ENCODE results near the gene NSD2. TPM values are rescaled to one million over a fixed set of nuclear protein-coding genes. Genes with fewer than 3 reads are reported as not detected.

NSD2 gene
- total RNA-seq, 1 donor from 2014 or later, result 42.7 TPM

GRCh38 chr4:1971456-1972200 is 100.4 kb downstream of the NSD2 start:
- no peak for ATAC-seq

DNA sequence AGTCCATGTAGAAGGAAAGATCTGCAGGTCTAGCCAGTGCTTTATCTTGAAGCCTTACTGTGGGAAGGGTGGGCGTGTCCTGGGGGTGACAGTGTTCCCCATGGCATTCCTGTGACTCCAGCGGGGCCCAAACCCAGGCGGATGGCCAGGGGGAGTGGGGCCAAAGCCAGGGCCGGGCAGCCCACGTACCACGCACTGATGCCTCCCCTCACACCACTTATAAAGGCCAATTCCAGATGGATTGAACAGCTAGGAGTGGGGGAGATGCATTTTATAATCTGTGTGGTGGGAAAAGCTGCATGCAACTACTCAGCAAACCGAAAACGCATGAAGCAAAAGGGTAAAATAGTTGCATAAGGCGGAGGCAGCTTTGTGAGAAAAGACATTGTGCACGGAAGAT is 101.2 kb downstream of the NSD2 start:
- no peak for ATAC-seq

DNA sequence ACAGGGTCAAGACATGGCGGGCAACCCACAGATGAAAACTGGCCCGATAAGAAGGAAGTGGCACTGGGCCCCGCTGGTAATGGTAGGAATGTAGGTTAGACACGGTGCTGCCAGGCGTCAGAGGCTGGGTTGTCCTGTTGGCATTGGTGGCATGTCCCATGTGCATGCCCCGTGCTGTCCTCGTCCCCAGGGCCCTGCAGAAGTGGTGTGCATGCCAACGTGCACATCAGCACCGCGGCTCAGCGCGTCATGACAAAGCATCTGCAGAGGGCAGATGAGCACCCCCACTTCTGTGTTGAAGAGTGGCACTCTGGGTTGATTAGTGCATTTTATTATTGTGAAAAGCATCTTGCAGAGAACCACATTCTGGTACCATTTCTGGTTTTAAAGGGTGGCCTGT is 102.0 kb downstream of the NSD2 start:
- ATAC-seq, result peak; percentile 12

DNA sequence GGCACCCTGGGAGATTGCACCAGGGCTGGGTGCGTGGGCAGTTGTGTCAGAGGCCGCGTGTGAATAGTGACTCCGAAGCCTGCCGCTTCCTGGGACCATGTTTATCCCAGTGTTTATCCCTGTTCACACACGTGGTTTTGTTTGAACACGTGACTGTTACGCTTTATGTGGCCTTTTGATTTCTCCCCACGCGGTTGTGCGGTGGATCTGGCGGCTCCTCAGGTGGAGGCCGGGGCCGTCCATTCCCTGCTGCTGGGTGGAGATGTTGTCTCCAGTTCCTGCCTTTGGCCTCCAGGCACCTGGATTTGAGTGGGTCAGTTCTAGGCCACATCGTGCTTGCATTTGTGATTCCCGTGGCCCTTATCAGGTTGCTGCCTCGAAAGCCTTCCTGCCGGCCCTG is 102.5 kb downstream of the NSD2 start:
- ATAC-seq, result no peak

DNA sequence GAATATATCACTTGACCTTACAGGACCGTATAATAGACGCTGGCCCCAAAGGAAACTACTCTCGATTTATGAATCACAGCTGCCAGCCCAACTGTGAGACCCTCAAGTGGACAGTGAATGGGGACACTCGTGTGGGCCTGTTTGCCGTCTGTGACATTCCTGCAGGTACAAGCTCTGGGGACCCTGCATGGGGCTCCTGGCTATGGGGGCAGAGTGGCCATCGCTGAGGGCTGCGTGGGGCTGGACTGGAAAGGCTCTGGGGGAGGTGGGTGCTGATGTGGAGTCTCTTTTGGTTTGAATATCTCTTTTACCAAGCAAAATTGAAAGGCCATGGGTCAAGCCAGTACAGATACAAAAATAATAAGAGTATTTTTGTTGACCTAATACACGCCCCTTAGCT is 103.6 kb downstream of the NSD2 start:
- no peak for ATAC-seq

- ATAC-seq, result peak; percentile 17
These were observed 104.2 kb downstream of the NSD2 start for GRCh38 chr4:1975391-1975801.

DNA sequence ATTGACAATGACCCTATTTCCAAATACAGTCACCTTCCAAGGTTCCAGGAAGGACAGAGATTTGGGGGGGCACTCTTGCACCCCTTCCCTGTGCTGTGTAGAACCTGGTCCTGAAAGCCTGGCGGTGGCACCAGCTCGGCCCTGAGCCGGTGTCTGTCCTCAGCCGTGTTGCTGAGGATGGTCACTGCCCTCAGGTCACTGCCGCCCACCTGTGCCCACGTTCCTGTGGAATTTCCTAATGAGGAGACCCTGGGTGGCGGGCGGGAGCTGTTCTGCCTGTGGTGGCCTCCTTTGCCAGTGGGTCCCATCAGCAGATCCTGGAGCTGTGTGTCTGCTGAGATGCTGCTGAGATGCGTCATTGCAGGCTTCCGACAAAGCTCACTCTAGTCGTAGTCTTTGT is 104.7 kb downstream of the NSD2 start:
- no peak for ATAC-seq

- no peak for ATAC-seq
These were observed 105.5 kb downstream of the NSD2 start for GRCh38 chr4:1976416-1977352.

DNA sequence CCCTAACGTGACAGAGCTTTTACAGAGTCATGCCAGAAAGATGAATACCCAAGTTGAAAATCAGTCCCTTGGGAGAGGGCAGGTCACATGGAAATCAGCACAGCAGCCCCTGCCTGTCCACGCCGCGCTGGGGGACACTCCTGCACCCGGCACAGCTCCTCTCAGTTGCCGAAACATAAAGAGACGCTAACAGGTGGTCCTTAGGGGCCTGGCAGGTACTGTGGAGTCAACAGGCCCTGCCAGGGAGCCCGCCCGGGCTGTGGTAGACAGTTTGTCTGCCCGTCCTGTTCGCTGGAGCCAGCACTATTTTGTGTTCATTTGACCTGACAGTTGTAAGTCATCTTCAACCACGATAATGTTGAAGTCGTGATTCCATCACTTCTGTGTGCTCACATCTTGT is 107.0 kb downstream of the NSD2 start:
- ATAC-seq, result no peak

GRCh38 chr4:1978741-1979476 is 107.7 kb downstream of the NSD2 start:
- ATAC-seq, result no peak

DNA sequence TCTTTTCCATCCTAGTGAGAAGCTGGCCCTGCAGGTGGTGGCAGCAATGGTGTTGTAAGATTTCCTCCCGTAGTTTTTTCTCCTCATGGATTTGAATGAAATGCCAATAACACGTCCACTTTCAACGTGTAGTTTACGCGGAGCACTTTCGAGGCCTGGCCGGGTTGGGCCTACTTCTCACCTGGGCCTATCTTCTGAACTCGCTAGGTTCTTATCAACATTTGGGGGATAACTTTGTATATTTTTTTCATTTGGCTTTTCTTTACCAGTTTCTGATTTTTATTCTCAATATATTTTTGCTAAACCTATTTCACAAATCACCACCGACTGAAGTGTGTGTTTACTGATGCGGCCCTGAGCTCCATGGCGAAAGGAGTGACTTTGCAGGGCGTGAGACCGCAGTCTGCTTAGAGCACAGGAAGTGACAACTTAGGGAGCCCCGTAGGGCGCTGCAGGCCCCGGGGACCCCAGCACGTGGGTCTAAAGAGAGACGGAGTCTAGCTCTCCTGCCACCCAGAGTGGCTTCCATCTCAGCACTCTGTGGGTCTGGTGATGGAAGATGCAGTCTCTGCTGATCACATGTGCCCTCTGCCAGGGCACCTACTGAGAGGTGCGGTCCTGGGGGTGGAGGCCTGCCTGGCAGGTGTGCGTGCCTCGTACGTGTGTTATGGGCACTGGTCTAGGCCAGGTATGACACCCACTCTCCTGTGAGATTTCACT is 108.4 kb downstream of the NSD2 start:
- no peak for ATAC-seq

- no peak for ATAC-seq
These were observed 109.4 kb downstream of the NSD2 start for GRCh38 chr4:1980561-1981041.

- peak; percentile 34 for ATAC-seq
These were observed 110.3 kb downstream of the NSD2 start for GRCh38 chr4:1981251-1982058.

- ATAC-seq, result peak; percentile 66
These were observed 111.2 kb downstream of the NSD2 start for GRCh38 chr4:1982124-1983052.

GRCh38 chr4:1983053-1983845 is 112.1 kb downstream of the NSD2 start:
- no peak for ATAC-seq

GRCh38 chr4:1983846-1984405 is 112.7 kb downstream of the NSD2 start:
- no peak for ATAC-seq

GRCh38 chr4:1984406-1985191 is 113.4 kb downstream of the NSD2 start:
- peak; percentile 9 for ATAC-seq

DNA sequence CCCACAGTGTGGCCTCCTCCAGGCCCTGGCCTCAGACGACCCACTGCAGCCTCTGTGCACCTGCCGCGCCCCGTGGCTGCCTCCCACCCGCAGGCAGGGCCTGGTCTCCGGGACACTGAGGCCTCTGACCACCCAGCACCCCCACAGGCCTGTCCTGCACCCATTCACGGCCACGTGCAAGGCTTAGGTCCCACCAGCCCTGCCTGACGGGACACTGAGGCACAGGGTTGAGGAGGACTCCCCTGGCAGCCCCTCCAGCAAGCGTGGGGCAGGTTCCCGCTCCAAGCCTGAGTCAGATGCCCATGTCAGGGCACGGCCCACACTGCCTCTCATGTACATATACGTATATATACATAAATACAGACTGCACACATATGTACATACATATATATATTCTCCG is 114.1 kb downstream of the NSD2 start:
- no peak for ATAC-seq
